EH (cell line): Measurements from ENCODE around the gene CHPT1.
A peak's percentile ranks its signal among the peaks of the same experiment; 100 is the strongest.
"Not testable (repeated sequence)": the region's sequence is repeated elsewhere in the genome, so short reads cannot be mapped to it uniquely, and the experiment has no call there.

Source experiments
- DNase-seq: peaks from one replicate; pipeline ENCODE4 v3.0.0-alpha.2; 2015; ENCODE audit warnings: low read depth

The CHPT1 gene

DNA sequence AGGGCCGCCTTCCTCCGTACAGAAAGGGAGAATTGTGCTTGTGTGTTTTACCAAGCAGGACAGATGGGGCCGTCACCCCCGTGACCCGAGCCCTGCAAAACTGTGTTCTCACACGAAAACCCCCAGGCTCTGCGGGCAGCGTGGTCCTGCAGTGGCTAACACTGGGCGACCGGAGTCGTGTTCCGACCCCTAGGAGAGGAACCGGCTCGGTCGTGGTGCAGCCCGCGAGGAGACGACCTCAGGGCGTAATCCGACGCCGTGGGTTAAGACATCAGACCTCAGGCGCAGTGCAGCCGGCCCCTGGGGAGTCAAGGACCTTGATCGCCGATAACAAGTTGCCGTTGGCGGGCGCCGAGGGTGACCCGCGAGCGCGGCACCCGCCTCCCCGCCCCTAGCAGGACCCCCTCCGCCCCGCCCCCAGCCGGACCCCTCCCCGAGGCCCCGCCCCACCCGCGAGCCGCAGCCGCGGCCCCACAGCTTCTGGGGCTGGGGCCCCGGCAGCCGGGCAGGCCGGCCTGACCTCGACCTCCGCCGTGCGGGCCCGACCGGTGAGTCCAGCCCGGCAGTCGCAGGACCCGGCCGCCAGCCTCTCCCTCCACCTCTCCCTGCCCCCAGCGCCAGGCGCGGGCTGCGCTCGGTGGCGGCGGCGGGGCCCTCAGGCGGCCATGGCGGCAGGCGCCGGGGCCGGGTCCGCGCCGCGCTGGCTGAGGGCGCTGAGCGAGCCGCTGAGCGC, at the start of gene CHPT1:
Gene CHPT1 (plus strand): TSS at position 444 of the 733 bp plus-strand sequence. CDS start 222 bp downstream, at position 666.
- peak; percentile 58 for DNase-seq

DNA sequence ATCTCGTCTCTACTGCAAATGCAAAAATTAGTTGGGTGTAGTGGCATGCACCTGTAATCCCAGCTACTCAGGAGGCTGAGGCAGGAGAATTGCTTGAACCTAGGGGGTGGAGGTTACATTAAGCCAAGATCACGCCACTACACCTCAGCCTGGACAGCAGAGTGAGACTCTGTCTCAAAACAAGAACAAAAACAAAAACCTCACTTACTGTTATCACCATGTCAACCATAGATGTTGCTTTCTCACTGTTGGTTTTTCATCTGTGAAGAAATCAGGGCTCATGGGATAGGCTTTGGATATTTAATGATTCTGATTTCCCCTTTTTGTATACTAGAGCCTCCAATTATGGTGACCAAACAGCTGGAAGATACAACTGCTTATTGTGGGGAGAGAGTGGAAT, 49.7 kb upstream of the CHPT1 start:
- no peak for DNase-seq

DNA sequence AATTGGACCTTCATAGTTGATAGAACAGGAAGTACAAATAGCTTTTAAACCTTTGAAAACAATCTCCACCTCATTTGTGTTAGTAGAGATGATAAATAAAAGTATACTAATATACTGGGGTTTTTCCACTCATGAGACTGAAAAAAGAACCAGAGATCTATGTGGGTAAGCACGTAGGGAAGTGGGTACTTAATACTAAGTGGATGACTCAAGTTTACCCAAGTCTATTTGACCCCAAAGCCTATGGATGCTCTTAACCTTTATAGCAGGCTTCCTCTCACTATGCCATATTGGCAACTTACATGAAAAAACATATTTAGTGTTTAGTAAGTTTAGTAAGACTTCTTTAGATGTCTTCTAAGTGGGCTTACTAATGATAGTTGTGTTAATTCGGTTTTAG, 49.2 kb upstream of the CHPT1 start:
- DNase-seq: no peak

DNA sequence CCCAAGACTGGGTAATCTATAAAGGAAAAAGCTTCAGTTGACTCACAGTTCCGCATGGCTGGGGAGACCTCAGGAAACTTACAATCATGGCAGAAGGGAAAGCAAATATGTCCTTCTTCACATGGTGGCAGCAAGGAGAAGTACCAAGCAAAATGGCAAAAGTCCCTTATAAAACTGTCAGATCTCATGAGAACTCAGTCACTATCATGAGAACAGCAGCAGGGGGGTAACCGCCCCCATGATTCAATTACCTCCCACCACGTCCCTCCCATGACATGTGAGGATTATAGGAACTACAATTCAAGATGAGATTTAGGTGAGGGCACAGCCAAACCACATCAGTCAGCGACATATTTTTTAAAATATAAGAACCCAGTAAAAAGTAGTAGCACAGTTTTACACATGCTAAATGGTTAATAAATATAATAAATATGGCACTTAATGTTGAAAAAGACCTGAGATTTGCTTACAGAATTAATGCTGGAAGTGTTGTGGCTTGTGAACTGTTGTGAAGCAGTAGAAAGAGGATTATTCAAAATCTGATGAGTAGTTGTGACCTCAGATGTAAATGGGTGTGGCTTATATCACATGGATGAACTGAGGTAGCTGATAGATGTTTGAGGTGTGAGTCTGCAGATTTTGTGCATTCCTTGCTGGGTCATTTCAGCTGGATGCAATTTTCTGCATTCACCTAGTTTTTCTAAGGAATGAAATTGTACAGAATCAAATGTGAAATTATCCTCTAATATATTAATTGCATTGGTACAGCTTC, 46.9 kb upstream of the CHPT1 start:
- no peak for DNase-seq

DNA sequence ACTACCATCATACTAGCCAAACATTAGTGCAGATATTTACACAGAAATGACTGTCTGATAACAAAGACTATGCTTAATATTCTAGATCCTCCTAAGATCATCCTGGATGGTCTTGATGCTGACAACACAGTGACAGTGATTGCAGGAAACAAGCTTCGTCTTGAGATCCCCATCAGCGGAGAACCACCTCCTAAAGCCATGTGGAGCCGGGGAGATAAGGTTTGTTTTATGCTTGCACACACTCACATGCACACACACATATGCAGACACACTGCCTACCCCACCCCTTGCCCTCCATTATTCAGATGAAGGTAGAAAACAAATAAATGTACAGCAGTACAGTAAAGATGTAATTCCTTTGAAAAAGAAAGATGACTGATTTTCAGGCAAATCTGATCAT, 44.4 kb upstream of the CHPT1 start:
- DNase-seq: no peak

DNA sequence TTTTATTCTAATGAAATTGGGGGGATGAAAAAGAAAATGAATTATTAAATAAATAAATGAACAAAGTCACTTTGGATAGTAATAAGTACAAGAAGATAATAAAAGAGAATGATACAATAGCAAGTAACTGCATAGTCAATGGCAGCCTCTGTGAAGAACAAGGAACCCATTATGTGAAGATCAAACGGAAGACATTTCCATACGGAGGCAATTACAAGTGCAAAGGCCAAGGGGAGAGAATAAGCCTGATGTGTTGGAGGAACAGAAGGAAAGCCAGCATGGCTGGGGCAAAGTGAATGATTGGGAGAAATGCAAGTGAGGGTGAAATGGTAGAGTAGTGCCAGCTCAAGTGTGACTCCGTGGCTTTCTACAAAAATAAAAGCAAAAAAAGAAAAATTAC, 43.9 kb upstream of the CHPT1 start:
- DNase-seq: no peak

DNA sequence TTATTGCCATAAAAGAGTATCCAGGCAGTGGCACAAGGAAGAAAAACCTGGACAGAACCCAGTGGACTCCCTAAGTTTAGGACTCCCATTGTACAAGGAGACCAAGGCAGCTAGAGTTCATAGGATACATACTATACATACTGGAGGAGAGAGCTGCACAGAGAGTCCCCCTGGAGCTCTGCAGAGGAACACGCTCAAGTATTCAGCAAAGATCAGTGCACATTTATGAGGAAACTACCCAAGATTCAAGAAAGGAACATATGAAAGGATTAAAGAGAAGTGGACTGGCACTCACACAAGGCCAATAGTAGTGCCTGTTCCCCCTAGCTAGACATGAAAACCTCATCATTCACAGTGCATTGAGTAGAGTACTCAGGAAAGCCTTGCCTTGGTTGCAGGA, 43.0 kb upstream of the CHPT1 start:
- DNase-seq: no peak

DNA sequence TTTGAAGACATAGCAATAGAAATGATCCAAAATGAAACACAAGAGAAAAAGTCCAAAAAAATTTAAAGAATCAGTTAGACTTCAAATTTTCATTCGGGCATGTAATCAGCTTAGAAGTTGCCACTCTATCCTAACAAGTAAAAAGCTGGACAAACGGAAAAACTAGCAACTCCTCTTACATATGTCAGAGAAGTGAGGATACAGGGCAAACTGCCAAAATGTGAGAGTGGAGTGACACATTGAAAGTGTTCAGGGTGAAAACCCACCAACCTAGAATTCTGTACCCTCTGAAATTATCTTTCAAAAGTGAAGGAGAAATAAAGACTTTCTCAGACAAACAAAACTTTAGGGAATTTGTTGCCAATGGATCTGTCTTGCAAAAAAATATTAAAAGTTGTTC, 42.0 kb upstream of the CHPT1 start:
- no peak for DNase-seq

DNA sequence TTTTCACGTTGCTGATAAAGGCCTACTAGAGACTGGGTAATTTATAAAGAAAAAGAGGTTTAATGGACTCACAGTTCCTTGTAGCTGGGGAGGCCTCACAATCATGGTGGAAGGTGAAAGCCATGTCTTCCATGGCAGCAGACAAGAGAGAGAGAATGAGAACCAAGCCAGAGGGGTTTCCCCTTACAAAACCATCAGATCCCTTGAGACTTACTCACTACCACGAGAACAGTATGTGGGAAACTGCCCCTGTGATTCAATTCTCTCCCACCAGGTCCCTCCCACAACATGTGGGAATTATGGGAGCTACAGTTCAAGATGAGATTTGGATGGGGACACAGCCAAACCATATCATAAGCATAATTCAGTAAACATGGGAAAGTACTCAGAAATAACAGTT, 36.8 kb upstream of the CHPT1 start:
- DNase-seq: not testable (repeated sequence)

DNA sequence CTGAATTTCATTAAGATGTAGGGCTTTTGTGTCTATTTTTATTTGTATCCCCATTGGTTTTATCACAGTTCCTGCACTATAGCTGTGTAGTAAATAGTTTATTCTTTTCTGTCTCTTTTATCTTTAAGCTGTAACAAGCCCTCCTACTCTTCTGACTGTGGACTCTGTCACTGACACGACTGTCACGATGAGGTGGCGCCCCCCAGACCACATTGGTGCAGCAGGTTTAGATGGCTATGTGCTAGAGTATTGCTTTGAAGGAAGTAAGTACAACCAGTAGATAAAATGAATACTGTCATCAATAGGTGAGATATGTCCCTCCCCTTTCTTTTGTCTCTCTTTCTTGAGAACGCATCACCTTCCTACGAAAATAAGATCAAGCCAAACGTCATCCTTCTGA, 34.1 kb upstream of the CHPT1 start:
- DNase-seq: no peak

DNA sequence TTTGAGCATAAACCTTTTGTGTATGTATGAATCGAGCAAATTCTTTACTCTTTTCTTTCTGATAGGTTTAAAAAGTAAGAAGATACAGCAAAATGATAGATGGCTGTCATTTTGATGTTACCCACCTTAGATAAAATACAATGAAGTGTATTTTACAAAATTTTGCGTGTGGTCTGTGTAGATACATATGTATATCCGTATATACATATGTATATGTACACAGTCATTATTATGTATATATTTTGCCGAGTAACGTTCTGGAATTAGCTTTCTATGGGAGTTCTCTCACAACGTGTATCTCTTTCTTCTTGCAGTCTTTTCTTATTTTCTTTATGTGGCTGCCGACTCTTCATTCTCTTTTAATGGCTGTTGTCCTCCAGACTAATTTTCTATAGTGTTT, 32.4 kb upstream of the CHPT1 start:
- no peak for DNase-seq

DNA sequence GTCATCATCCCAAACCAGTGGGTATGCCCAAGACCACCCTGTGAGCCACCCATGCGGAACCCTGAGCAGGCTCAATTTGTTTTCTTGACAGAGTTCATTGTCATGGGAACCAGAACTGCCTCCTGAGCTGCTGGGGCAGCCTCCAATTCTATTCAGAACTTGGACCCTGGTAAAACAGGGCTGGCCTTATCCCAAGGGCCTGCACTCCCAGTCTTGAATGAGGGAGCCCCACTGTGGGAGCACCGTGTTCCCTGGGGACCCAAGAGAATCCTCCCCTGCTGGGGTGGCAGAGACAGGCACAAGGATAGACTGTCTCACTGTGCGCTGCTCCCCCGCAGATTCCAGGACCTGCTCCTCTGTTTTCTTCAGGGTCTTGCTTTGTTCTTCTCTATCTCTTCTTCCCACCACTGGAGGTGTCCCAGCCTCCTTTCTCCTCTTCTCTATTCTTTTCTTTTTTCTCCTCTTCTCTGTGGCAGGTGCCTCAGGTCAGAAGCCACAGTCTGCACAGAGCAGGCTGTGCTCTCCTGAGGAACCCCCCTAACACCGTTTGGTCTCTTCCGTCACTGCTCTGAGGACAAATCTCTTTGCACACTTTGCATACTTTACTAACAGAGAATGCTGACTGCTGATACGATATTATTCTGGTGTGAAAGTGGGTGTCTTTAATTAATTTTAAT, 31.2 kb upstream of the CHPT1 start:
- no peak for DNase-seq

DNA sequence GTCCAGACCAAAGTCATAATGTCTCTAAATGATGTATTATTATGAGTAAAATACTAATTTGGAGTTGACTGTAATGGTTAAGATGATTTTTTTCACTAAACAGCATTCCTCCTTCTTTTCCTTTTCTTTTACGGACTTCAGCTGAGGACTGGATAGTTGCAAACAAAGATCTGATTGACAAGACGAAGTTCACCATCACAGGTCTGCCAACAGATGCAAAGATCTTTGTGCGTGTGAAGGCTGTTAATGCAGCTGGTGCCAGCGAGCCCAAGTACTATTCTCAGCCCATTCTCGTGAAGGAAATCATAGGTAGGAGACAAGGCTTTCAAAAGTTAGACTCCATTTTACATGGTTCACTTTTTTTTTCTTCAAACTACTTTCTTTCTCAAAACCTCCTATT, 29.8 kb upstream of the CHPT1 start:
- DNase-seq: no peak

DNA sequence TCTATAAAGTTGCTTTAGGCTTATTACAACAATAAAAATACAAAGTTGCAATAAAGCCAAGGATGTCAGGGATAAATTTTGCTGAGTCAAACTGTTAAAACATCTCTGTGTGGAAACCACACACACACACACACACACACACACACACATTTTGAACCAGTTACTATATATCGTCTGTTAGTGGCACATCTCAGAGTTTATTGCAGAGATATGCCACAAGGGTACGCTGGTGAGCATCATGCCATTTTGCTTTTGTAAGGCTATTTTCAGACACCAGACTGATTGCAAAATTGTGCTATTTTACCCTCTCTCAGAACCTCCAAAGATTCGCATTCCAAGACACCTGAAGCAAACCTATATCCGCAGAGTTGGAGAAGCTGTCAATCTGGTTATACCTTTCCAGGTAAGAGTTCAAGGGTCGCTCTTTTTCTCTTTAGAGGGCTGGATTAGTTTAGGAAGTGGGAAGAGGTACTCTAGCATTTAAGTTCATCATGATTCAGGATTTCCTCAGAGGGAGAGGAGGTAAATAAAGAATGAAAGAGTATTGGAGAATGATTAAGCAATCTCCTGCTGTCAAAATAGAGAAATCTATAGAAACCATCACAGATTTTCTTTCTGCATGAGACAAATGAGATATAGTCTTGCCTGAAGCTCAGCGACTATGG, 27.3 kb upstream of the CHPT1 start:
- DNase-seq: peak; percentile 49

DNA sequence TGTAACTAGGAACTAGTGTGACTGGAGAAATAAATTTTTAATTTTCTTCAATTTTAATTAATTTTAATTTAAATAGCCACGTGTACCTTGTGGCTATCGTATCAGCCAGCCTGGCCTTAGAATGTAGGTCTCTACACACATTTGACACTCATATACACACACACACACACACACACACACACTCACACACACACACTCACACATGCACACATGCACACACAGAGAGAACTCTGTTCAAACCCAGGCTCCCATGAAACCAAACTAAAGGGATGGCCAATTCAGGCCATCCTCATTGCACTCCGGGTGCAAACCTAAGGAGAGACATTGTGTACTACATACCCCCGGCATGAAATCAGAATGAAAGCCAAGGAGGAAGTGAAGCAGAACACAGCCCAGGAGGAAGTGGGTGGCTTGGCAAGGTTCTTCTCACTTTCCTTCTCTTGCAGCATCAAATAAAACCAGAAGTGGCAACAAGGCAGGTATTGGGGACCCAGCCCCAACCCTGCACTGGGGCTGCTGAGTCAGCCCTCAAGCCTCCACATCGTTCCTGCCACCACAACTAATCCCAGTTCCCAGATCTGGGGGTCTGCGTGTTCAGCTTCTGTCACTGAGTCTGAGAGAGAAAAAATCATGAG, 26.2 kb upstream of the CHPT1 start:
- no peak for DNase-seq

DNA sequence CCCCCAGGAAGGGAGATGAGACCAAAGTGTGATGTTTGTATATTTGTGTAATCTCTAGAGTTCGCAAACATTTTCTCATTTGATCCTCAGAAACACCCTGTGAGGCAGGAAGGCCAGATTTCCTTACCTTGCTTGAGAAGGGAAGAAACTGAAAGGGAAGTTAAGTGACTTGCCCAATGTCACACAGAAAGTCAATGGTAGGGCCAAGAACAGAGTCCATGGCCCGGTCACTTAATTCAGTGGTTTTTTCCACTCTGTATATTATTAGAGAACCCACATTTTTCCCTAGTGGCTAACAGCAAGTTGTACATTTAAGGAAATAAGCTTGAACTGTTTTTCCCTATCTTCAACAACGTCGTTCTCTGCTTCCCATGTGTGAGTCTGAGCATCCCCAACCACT, 25.6 kb upstream of the CHPT1 start:
- DNase-seq: no peak

DNA sequence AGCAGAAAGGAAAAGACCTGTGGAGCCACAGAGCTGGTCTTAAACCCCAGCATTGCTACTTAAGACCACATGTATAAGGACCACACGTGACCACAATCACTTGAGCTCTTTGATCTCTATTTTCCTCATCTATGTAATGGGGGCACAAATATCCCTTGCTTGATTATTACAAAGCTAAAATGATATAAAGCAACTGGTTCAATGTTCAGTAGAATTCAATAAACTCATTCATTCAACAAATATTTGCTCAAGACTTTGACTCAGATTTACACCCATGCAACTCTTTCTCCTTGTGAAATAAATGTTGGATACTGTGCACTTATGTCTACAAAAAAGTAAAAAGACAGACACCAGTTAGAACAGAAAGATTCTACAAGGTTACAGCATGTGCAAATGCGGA, 21.9 kb upstream of the CHPT1 start:
- DNase-seq: no peak

DNA sequence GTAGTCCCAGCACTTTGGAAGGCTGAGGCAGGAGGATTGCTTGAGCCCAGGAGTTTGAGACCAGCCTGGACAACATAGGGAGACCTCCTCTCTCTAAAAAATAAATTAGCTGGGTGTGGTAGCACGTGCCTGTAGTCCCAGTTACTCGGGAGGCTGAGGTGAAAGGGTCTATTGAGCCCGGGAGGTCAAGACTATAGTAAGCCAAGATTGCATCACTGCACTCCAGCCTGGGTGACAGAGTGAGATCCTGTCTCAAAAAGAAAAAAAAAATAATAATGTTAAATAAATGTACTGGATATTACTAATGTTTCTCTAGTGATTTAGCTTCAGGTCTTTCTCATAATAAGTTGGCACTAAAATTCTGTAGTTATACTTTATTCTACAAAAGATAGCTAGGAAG, 20.9 kb upstream of the CHPT1 start:
- DNase-seq: not testable (repeated sequence)

DNA sequence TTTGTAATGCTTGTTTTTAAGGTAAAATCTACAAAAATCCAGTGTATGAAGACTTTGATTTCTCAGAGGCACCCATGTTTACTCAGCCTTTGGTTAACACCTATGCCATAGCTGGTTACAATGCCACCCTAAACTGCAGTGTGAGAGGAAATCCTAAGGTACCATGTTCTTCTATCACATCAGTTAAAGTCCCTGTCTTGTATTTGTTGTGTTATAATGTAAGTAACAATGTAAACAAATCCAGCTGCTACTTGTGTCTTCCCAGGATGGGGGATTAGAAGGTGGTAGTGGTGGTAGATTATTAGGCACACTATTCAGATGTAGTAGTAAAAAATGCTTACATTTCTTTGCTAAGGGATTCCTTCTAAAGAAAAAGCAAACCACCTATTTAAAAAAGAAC, 19.4 kb upstream of the CHPT1 start:
- DNase-seq: no peak

DNA sequence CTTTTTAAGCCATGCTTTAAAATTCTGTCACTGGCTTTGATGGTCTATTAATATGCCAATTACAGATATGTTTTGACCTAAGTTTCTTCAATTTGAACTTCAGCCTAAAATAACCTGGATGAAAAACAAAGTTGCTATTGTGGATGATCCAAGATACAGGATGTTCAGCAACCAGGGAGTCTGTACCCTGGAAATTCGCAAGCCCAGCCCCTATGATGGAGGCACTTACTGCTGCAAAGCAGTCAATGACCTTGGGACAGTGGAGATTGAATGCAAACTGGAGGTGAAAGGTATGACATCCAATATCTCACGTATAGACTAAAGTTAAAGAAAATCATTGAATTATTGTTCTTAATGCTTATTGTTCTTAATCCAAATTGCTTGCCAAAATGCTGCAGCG, 17.2 kb upstream of the CHPT1 start:
- DNase-seq: no peak

DNA sequence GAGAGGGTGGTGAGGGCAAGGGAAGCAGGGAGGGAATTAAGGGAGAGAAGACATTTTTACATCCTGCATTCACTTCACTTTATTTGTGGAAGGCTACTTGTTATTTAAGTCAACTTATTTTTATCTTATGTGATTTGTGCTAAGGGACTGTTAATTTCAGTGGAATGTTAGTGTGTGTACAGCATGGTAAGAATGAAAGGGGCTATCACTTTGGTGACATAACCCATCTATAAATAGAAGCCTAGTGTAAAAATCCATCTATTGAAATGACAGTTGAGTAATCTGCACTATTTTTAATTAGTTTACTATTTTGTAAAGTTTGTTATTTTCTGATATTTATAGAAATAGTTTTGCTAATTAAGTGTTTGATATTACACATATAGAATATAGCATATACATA, 16.8 kb upstream of the CHPT1 start:
- no peak for DNase-seq

DNA sequence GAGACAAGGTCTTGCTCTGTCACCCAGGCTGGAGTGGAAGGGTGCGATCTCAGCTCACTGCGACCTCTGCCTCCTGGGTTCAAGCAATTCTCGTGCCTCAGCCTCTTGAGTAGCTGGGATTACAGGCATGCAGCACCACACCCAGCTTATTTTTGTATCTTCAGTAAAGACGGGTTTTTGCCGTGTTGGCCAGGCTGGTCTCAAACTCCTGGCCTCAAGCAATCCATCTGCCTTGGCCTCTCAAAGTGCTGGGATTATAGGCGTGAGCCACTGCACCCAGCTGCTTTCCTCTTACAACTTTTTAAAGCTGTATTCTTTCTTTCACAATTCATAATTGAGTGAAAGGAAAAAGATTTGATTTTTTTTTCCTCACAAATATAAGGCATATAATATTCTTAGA, 15.8 kb upstream of the CHPT1 start:
- DNase-seq: not testable (repeated sequence)
